ENCODE measurements around the gene RANBP9.

DNA sequence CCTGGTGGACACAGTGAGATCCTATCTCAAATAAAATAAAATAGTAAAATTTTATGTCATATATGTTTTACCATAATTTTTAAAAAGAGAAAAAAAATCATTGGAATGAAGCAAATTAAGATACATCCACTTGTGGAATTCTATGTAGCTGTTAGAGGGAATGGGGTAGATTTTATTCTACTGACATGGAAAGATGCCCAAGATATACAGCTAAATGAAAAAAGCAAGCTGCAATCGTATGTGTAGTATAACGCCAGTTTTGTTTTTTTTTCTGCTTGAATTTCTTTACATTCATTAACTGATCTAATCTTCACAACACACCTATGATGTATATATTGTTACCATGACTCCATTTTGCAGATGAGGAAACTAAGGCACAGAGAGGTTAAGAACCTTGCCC, 23.4 kb upstream of the RANBP9 start:
- TF ChIP-seq, protein P1, sequence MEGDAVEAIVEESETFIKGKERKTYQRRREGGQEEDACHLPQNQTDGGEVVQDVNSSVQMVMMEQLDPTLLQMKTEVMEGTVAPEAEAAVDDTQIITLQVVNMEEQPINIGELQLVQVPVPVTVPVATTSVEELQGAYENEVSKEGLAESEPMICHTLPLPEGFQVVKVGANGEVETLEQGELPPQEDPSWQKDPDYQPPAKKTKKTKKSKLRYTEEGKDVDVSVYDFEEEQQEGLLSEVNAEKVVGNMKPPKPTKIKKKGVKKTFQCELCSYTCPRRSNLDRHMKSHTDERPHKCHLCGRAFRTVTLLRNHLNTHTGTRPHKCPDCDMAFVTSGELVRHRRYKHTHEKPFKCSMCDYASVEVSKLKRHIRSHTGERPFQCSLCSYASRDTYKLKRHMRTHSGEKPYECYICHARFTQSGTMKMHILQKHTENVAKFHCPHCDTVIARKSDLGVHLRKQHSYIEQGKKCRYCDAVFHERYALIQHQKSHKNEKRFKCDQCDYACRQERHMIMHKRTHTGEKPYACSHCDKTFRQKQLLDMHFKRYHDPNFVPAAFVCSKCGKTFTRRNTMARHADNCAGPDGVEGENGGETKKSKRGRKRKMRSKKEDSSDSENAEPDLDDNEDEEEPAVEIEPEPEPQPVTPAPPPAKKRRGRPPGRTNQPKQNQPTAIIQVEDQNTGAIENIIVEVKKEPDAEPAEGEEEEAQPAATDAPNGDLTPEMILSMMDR (IDR thresholded peaks at IDR 0.05): no peak
- no peak for TF ChIP-seq POLR2A (IDR thresholded peaks at IDR 0.05)

Data from body of pancreas (tissue), 4 donors.